GM21360 (cell line): ENCODE results near the gene RNF103.

Experiments
- ATAC-seq: cut with Tn5 transposase; IDR thresholded peaks from one replicate; pipeline ENCODE4 v1.9.1; 2021; ENCODE audit warnings: mild to moderate bottlenecking, moderate library complexity; ENCODE audit not compliant: unreplicated experiment

RNF103 gene

DNA sequence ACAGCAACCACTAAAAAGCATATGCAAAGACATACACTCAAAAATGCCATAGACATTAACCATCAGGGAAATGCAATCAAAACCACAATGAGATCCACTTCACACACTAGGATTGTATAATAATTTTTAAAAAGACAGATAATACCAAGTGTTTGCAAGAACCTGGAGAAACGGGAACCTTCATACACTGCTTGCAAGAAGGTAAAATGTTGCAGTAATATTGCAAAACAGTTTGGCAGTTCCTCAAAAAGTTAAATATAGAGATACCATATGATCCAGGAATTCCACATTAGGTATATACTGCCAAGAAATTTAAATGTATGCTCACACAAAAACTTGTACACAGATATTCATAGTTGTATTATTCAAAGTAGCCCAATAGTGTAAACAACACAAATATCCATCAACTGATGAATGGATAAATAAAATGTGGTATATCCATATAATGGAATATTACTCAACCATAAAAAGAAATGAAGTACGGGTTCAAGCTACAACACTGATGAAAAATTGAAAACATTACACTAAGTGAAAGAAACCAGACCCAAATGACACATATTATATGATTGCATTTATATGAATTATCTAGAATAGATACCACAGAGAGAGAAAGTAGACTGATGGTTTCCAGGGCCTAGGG, 45.7 kb downstream of the RNF103 start:
- no peak for ATAC-seq

DNA sequence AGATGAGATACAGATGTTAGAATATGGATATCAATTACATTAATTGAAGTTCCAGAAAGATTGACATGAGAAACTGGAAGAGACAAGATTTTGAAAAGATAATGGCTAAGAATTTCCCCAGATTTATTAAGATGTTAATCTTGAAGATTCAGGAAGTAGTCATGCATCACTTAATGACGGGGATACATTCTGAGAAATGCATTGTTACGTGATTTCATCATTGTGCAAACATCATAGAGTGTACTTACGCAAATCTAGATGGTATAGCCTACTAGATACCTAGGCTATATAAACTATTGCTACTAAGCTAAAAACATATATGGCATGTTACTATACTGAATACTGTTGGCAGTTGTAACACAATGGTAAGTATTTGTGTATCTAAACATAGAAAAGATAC, 53.6 kb downstream of the RNF103 start:
- ATAC-seq, result no peak

DNA sequence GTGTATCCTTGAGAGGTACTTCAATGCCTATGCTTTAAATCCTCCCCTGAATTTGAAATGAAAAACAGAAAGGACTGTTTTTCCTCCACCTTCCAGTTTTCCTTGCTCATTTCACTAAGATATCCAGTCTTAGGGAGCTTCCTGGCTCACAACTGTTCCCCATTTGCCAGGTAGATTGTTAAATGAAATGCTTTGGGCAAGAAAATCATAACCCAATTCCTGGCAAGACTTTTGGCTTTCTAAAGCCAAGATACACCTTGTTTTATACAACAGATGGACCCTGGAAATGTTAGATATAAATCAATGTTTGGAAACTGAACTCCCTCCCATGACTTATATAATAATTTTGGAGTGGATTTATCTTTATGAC, 56.9 kb downstream of the RNF103 start:
- no peak for ATAC-seq

DNA sequence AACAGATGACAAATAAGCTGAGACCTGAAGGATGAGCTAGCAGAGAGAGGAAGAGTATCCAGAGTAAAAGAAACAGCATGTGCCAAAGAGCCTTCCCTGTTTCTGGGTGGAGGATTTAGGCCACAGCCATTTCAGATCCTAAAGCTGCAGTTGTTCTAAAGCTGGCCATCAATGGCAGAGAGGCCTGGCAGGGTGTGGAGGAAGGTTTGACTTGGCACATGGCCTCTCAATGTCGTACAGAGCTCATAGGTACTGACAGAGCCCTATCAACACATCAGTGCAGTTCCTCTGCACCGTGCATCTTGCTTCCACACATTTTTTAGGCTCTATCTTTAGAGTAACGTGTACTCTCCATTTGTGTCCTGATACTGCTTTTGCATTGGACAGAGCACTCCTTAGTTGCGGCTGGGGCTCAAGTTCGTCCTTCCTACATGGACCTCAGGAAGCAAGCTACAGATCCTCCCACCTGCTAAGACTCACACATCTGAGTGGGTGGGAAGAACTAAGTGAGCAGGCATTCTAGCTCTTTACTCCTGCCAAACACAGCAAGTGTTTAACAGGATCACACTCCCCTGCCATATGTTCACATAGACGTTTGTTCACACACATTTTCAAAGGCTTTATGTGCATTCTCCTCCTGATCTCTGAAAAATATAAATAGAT, 57.4 kb downstream of the RNF103 start:
- ATAC-seq, result no peak

DNA sequence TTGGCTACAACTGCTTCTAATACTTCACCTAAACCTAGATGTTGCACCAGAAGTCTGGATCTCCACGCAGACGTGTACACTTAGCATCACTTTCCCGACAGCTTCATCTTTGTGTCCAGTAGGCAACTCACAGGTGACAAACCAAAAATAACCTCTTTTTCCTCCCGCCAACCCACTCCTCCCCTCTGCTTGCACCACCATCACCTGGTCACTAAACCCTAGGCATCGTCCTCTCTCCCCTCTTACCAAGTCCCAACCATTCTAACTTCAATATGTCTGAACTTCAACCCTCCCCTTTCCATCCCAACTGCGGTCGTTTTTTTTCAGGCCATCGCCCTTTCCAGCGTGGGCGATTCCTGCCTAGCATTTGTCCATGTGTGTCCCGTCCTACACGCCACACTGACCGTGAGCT, 60.0 kb downstream of the RNF103 start:
- no peak for ATAC-seq

GRCh38 chr2:86562922-86563649, 60.6 kb downstream of the RNF103 start, which contains the start of gene CHMP3:
CHMP3 (minus strand) TSS chr2:86563443; CDS start chr2:86563348, 95 bp downstream.
- ATAC-seq, result peak; percentile 85

GRCh38 chr2:86562485-86562921, 61.2 kb downstream of the RNF103 start:
- ATAC-seq, result no peak

DNA sequence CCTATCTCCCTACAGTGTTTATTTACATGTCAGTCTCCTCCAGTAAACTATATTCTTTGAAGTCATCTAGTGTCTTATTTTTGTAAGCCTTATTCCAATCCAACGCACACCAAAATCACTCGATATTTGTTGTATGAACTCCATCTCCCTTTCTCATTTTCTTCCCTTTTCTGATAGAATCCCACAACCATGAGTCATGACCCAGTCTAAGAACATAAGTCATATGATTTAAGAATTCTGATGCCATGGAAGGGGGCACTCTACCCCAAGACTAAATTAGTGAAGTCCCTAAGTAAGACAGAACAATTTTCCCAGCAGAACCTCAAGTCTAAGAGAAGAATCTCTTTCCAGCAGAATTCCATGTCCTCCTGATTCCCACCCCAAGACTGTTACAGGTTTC, 65.8 kb downstream of the RNF103 start:
- ATAC-seq, result no peak

DNA sequence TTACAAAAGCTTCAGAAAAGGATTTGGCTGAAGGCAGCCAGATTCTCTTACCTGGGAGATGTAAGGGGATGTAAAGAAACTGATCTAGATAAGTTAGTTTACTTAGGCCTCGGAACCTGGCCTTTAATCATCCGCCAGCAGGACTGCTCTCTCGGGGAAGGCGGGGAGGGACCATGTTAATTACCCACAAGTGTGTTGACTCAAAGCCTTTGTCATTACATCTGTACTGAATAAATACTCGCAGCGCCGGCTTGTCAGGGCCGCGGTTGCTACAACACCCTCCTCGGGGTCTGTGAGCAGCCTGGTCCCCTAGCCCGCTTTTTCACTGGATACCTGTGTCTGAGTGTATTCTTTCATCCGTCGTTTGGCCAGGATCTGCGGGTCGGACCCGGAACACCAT, 67.2 kb downstream of the RNF103 start:
- ATAC-seq, result no peak
